H1 (cell line): ENCODE measurements around the gene NUBPL. TPM values are rescaled to one million over a fixed set of nuclear protein-coding genes. Genes with fewer than 3 reads are reported as not detected.

ENCODE experiments used
- CTCF ChIA-PET: fragments of 300-600 bp; sonication (Branson Sonifier 250); formaldehyde crosslinking; loops from one replicate; lab custom pipeline; 2021; ENCODE audit not compliant: partially characterized antibody; lab: Charles Lee
- POLR2A ChIA-PET: fragments of 300-600 bp; sonication (Branson Sonifier 250); formaldehyde crosslinking; loops from one replicate; lab custom pipeline; 2021; ENCODE audit warnings: inconsistent platforms; ENCODE audit not compliant: partially characterized antibody; lab: Charles Lee
- DNase-seq, 2 experiments: peaks; one replicate each; pipeline versions ENCODE4 v3.0.0 to v3.0.0-alpha.2; 2010 to 2022; ENCODE audit warnings: low spot score in 2 of 2, low read depth in 1 of 2, mixed read lengths in 1 of 2
- FAIRE-seq: peaks from 2 replicates; lab custom pipeline; 2011; peaks lifted over from hg19 to GRCh38; lab: Jason Lieb, UNC
- H2AFZ ChIP-seq: 2 replicates; pipeline ENCODE4 v1.8.1; 2012; ENCODE audit warnings: low read length, inconsistent platforms
- H2AK5ac ChIP-seq: 2 replicates; pipeline ENCODE4 v1.6.1; 2013; ENCODE audit warnings: low read depth, low read length
- H2BK120ac ChIP-seq: replicated peaks from 2 replicates; pipeline ENCODE3; 2013; ENCODE audit warnings: low read depth, low read length, inconsistent platforms
- H2BK12ac ChIP-seq: 2 replicates; pipeline ENCODE4 v1.6.1; 2013; ENCODE audit warnings: low read depth, low read length
- H2BK15ac ChIP-seq: 2 replicates; pipeline ENCODE4 v1.6.1; 2013; ENCODE audit warnings: low read length
- H2BK20ac ChIP-seq: 2 replicates; pipeline ENCODE4 v1.6.1; 2013; ENCODE audit warnings: low read length
- H2BK5ac ChIP-seq: 2 replicates; pipeline ENCODE4 v1.6.1; 2013; ENCODE audit warnings: low read depth, low read length
- H3K14ac ChIP-seq: 2 replicates; pipeline ENCODE4 v1.6.1; 2013; ENCODE audit warnings: inconsistent platforms; ENCODE audit not compliant: insufficient read length
- H3K18ac ChIP-seq: 2 replicates; pipeline ENCODE4 v1.6.1; 2013; ENCODE audit warnings: low read length; ENCODE audit errors: extremely low read depth
- H3K23ac ChIP-seq: 2 replicates; pipeline ENCODE4 v1.6.1; 2013; ENCODE audit warnings: inconsistent platforms; ENCODE audit not compliant: insufficient read length
- H3K23me2 ChIP-seq: 2 replicates; pipeline ENCODE4 v1.6.1; 2013; ENCODE audit warnings: low read depth, low read length
- H3K27ac ChIP-seq: 2 replicates; pipeline ENCODE4 v1.6.1; 2011; ENCODE audit warnings: low read depth, low read length, inconsistent platforms
- H3K27me3 ChIP-seq, 4 experiments: replicated peaks in 1 of 4; 1 replicate in 1 of 4; 2 replicates in 3 of 4; pipeline versions ENCODE4 v1.6.1 to v1.8.1; 2011 to 2013; ENCODE audit warnings: low read length in 3 of 4, mild to moderate bottlenecking in 3 of 4, inconsistent platforms in 2 of 4, mixed read lengths in 2 of 4, moderate library complexity in 1 of 4; ENCODE audit not compliant: control insufficient read depth in 3 of 4, insufficient read depth in 3 of 4; ENCODE audit errors: extremely low read depth in 1 of 4
- H3K36me3 ChIP-seq, 4 experiments: 2 replicates each; pipeline versions ENCODE4 v1.6.1 to v1.8.1; 2011 to 2013; ENCODE audit warnings: mild to moderate bottlenecking in 4 of 4, low read length in 3 of 4, moderate library complexity in 2 of 4, control low read depth in 1 of 4, inconsistent platforms in 1 of 4; ENCODE audit not compliant: insufficient read depth in 4 of 4, control insufficient read depth in 2 of 4
- H3K4ac ChIP-seq: replicated peaks from 2 replicates; pipeline ENCODE3; 2013; ENCODE audit warnings: low read length, low read depth, mixed read lengths, inconsistent platforms; ENCODE audit not compliant: insufficient read length
- H3K4me1 ChIP-seq, 4 experiments: replicated peaks in 1 of 4; 1 replicate in 1 of 4; 2 replicates in 3 of 4; pipeline versions ENCODE4 v1.6.1 to v1.8.1; 2011 to 2013; ENCODE audit warnings: low read length in 3 of 4, inconsistent platforms in 2 of 4, mixed read lengths in 1 of 4; ENCODE audit not compliant: insufficient read depth in 4 of 4, control insufficient read depth in 3 of 4
- H3K4me2 ChIP-seq, 2 experiments: 2 replicates each; pipeline versions ENCODE4 v1.6.1 to v1.8.1; 2011 to 2013; ENCODE audit warnings: low read depth in 2 of 2, low read length in 2 of 2, control low read depth in 1 of 2, inconsistent platforms in 1 of 2, mild to moderate bottlenecking in 1 of 2; ENCODE audit not compliant: insufficient read depth in 1 of 2
- H3K4me3 ChIP-seq, 4 experiments: fragments of 200-600, 300-600 bp in 1 of 4; sonication (generic), shearing (Covaris generic), sonication (Bioruptor Twin) in 1 of 4; 2 replicates each; pipeline versions ENCODE4 v1.5.1 to v1.8.1; 2011 to 2016; ENCODE audit warnings: low read length in 4 of 4, low read depth in 3 of 4, control low read depth in 2 of 4, inconsistent platforms in 2 of 4, mild to moderate bottlenecking in 2 of 4, mixed read lengths in 1 of 4, moderate library complexity in 1 of 4; ENCODE audit not compliant: insufficient read depth in 2 of 4; ENCODE audit errors: extremely low read depth in 1 of 4
- H3K56ac ChIP-seq: replicated peaks from 2 replicates; pipeline ENCODE3; 2013; ENCODE audit warnings: low read depth, mild to moderate bottlenecking, mixed read lengths, low read length, inconsistent platforms; ENCODE audit not compliant: insufficient read length
- H3K79me1 ChIP-seq: 2 replicates; pipeline ENCODE4 v1.6.1; 2013; ENCODE audit warnings: low read depth, low read length, control low read depth
- H3K79me2 ChIP-seq, 2 experiments: 2 replicates each; pipeline versions ENCODE4 v1.6.1 to v1.8.1; 2012 to 2013; ENCODE audit warnings: low read length in 2 of 2, mild to moderate bottlenecking in 2 of 2, inconsistent platforms in 1 of 2; ENCODE audit not compliant: insufficient read depth in 2 of 2, control insufficient read depth in 1 of 2
- H3K9ac ChIP-seq, 4 experiments: replicated peaks in 1 of 4; 1 replicate in 1 of 4; 2 replicates in 3 of 4; pipeline versions ENCODE4 v1.6.1 to v1.8.1; 2011 to 2013; ENCODE audit warnings: low read depth in 3 of 4, low read length in 3 of 4, control low read depth in 2 of 4, mild to moderate bottlenecking in 2 of 4, moderate library complexity in 2 of 4, inconsistent platforms in 1 of 4; ENCODE audit errors: extremely low read depth in 1 of 4
- H3K9me3 ChIP-seq, 2 experiments: 2 replicates each; pipeline versions ENCODE4 v1.6.1 to v1.8.1; 2012 to 2013; ENCODE audit warnings: mild to moderate bottlenecking in 2 of 2, moderate library complexity in 2 of 2, control low read depth in 1 of 2, inconsistent platforms in 1 of 2, low read depth in 1 of 2, low read length in 1 of 2, mixed read lengths in 1 of 2; ENCODE audit not compliant: insufficient read depth in 2 of 2
- H4K20me1 ChIP-seq, 2 experiments: replicated peaks in 1 of 2; 2 replicates each; pipeline versions ENCODE3 to v1.8.1; 2011 to 2013; ENCODE audit warnings: inconsistent platforms in 2 of 2, low read length in 2 of 2, mild to moderate bottlenecking in 1 of 2; ENCODE audit not compliant: insufficient read depth in 2 of 2, control insufficient read depth in 1 of 2
- H4K5ac ChIP-seq: 2 replicates; pipeline ENCODE4 v1.6.1; 2013; ENCODE audit warnings: low read length, low read depth, mixed read lengths, inconsistent platforms; ENCODE audit not compliant: insufficient read length
- H4K8ac ChIP-seq: 2 replicates; pipeline ENCODE4 v1.8.0; 2013; ENCODE audit warnings: mild to moderate bottlenecking, moderate library complexity, low read length, inconsistent platforms; ENCODE audit not compliant: insufficient read depth; ENCODE audit errors: extremely low read depth
- H4K91ac ChIP-seq: replicated peaks from 2 replicates; pipeline ENCODE3; 2013; ENCODE audit warnings: low read length, mixed read lengths, inconsistent platforms; ENCODE audit not compliant: insufficient read length
- BACH1 ChIP-seq: IDR thresholded peaks from 2 replicates; pipeline ENCODE4 v1.6.1; 2012; ENCODE audit warnings: low read length, improper control_type of control experiment
- CEBPB ChIP-seq: IDR thresholded peaks from 2 replicates; pipeline ENCODE4 v1.6.1; 2012; ENCODE audit warnings: low read depth, low read length
- CHD2 ChIP-seq: IDR thresholded peaks from 2 replicates; pipeline ENCODE4 v1.6.1; 2012; ENCODE audit warnings: low read length, improper control_type of control experiment
- EP300 ChIP-seq, 2 experiments: IDR thresholded peaks; 1 replicate in 1 of 2; 2 replicates in 1 of 2; pipeline ENCODE4 v1.6.1; 2011 to 2012; ENCODE audit warnings: low read depth in 2 of 2, low read length in 2 of 2, mild to moderate bottlenecking in 2 of 2, borderline replicate concordance in 1 of 2, inconsistent platforms in 1 of 2, moderate library complexity in 1 of 2
- GABPA ChIP-seq: IDR thresholded peaks from 2 replicates; pipeline ENCODE4 v1.6.1; 2011; ENCODE audit warnings: mild to moderate bottlenecking, low read length, moderate library complexity, borderline replicate concordance; ENCODE audit not compliant: insufficient read depth
- JUND ChIP-seq: IDR thresholded peaks from 2 replicates; pipeline ENCODE4 v1.6.1; 2011; ENCODE audit warnings: mild to moderate bottlenecking, improper control_type of control experiment, low read length
- RBBP5 ChIP-seq: IDR thresholded peaks from 2 replicates; pipeline ENCODE4 v1.7.1; 2012; ENCODE audit warnings: low read depth, mild to moderate bottlenecking, inconsistent platforms, low read length, moderate library complexity, borderline replicate concordance
- RFX5 ChIP-seq: IDR thresholded peaks from 2 replicates; pipeline ENCODE4 v1.6.1; 2011; ENCODE audit warnings: low read depth, low read length, improper control_type of control experiment, borderline replicate concordance
- SIN3A ChIP-seq, 2 experiments: IDR thresholded peaks in 1 of 2; conservative IDR thresholded peaks in 1 of 2; 2 replicates each; pipeline ENCODE4 v1.6.1; 2011 to 2012; ENCODE audit warnings: low read length in 2 of 2, improper control_type of control experiment in 1 of 2, low read depth in 1 of 2, mild to moderate bottlenecking in 1 of 2
- SUZ12 ChIP-seq: fragments of 200-600 bp; sonication (generic); IDR thresholded peaks from 2 replicates; pipeline ENCODE4 v1.6.1; 2012; ENCODE audit warnings: mild to moderate bottlenecking, inconsistent platforms, low read length, moderate library complexity, mixed read lengths
- TAF7 ChIP-seq: optimal IDR thresholded peaks from 2 replicates; pipeline ENCODE3; 2011; ENCODE audit warnings: low read depth, mild to moderate bottlenecking, inconsistent platforms, low read length, moderate library complexity, borderline replicate concordance
- TEAD4 ChIP-seq: IDR thresholded peaks from 2 replicates; pipeline ENCODE4 v1.6.1; 2012; ENCODE audit warnings: low read depth, low read length, inconsistent platforms, mixed read lengths
- ZNF274 ChIP-seq: IDR thresholded peaks from 2 replicates; pipeline ENCODE4 v1.7.0; 2012; ENCODE audit warnings: low read length, borderline replicate concordance; ENCODE audit errors: extremely low read depth
- WGBS, 2 experiments: shearing (Covaris generic) in 1 of 2; methylation state at CpG; one replicate each; pipeline versions ENCODE4 v1.1.6 to v1.1.7; 2013 to 2015; ENCODE audit warnings: low lambda C conversion rate in 2 of 2, mixed read lengths in 2 of 2, inconsistent platforms in 1 of 2, low coverage in 1 of 2, missing lambda C conversion rate in 1 of 2; ENCODE audit not compliant: insufficient replicate concordance in 2 of 2, insufficient coverage in 1 of 2, insufficient read length in 1 of 2; ENCODE audit errors: extremely low coverage in 1 of 2, missing lambda C conversion rate in 1 of 2; 5-methylcytosine and 5-hydroxymethylcytosine counted together
- polyA plus RNA-seq, 7 experiments: library from polyadenylated mRNA; depleted of rRNA in 3 of 7; stranded (reverse) in 5 of 7; unstranded in 2 of 7; fragments of >200 nt in 5 of 7; fragments of 200-250 nt in 2 of 7; gene quantifications; 1 replicate in 5 of 7; 2 replicates in 1 of 7; 4 replicates in 1 of 7; pipeline versions ENCODE4 v1.2.1 to v1.2.3, GENCODE V29; 2011 to 2013; ENCODE audit warnings: missing spikeins in 2 of 7, mixed read lengths in 2 of 7
- total RNA-seq: library from RNA; stranded (reverse); fragmentation: NEBNext Ultra II Directional; extraction: Animal tissue kit (Norgen Biotek cat#: 25700); gene quantifications from 2 replicates; pipeline ENCODE4 v1.2.1, GENCODE V29; 2021
- TF ChIP-seq, protein P1 (sequence below): IDR thresholded peaks from 2 replicates; pipeline ENCODE4 v1.6.1; 2012; ENCODE audit warnings: inconsistent platforms

Gene NUBPL
- total and polyA plus RNA-seq, 2 of the 8 experiments (the other 6 are each of a cell fraction or from before 2014, with no cell fraction given) = 1.6 to 6.8 TPM

DNA sequence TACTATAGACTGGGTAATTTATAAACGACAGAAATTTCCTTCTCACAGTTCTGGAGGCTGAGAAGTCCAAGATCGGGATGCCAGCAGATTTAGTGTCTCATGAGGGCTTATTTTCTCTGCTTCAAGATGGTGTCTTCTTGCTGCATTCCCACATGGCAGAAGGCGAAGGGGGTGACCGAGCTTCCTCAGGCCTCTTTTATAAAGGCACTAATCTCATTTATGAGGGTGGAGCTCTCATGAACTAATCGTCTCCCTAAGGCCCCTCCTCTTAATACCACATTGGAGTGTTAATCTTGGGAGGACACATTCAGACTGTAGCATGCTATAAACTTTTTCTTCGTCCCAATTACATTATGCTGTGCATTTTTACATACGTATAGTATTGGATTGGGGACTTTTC is 315.5 kb downstream of the NUBPL start:
- Histone ChIP-seq H3K36me3 (no peaks in the 10 kb centered on the region), H3K79me2 (no peaks in the 10 kb centered on the region), H4K91ac (no peak overlapping the region), H3K27ac (no peak overlapping the region), H3K27me3 (no peaks in the 10 kb centered on the region), H3K23ac (no peak overlapping the region), H2BK20ac (no peak overlapping the region), H4K8ac (no peak overlapping the region), H2AK5ac (no peak overlapping the region), H3K79me1 (no peaks in the 10 kb centered on the region), H3K23me2 (no peaks in the 10 kb centered on the region), H2BK15ac (no peak overlapping the region), H2BK12ac (no peak overlapping the region), H3K4me2 (no peak overlapping the region), H3K4me1 (no peaks in the 10 kb centered on the region), H2BK5ac (no peak overlapping the region), H2BK120ac (no peak overlapping the region), H3K9me3 (no peaks in the 10 kb centered on the region), H3K56ac (no peak overlapping the region), H3K18ac (no peak overlapping the region), H3K4ac (no peak overlapping the region), H2AFZ (no peak overlapping the region; the same call in 1 of the 2 replicates), H3K14ac (no peak overlapping the region), H3K4me3 (no peak overlapping the region), H4K20me1 (no peaks in the 10 kb centered on the region), H4K5ac (no peak overlapping the region), H3K9ac (no peak overlapping the region)
- POLR2A ChIA-PET = no interaction called here
- CTCF ChIA-PET = no interaction called here
- DNase-seq (no peak), FAIRE-seq (no peak)
- WGBS, 2 experiments = 89% methylated on average over 7 of the region's 7 CpGs; no CpG with 5 or more reads in 1 of the 2 experiments
- TF ChIP-seq EP300 (IDR thresholded peaks at IDR 0.05; ENCODE audit: borderline replicate concordance in 1 of 2, low read depth in 2 of 2, low read length in 2 of 2) (no peak), CHD2 (no peak), RFX5 (no peak), ZNF274 (no peak), JUND (no peak), CEBPB (no peak), GABPA (no peak), SUZ12 (no peak), TEAD4 (no peak), BACH1 (no peak), TAF7 (no peak), RBBP5 (no peak), SIN3A (conservative IDR thresholded peaks at IDR 0.05 in 1 of 2, IDR thresholded peaks at IDR 0.05 in 1 of 2; ENCODE audit: low read depth in 1 of 2, low read length in 2 of 2) (no peak)
- TF ChIP-seq, protein P1, sequence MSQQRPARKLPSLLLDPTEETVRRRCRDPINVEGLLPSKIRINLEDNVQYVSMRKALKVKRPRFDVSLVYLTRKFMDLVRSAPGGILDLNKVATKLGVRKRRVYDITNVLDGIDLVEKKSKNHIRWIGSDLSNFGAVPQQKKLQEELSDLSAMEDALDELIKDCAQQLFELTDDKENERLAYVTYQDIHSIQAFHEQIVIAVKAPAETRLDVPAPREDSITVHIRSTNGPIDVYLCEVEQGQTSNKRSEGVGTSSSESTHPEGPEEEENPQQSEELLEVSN = no peak
